Measurements from ENCODE around the gene STXBP6. TPM values are rescaled to one million over a fixed set of nuclear protein-coding genes. Genes with fewer than 3 reads are reported as not detected.

Gene STXBP6
- total RNA-seq, 1 donor from 2014 or later = 41.4 TPM

GRCh38 chr14:25055005-25055404, 5.1 kb upstream of the STXBP6 start:
- intact Hi-C loops (cut with DNase I) = no loop called here
- DNase-seq (ENCODE audit: missing footprints) (no peak), ATAC-seq (no peak)

GRCh38 chr14:25053585-25053984, 3.6 kb upstream of the STXBP6 start:
- ATAC-seq (no peak), DNase-seq (ENCODE audit: missing footprints) (no peak)
- intact Hi-C loops (cut with DNase I) = no loop called here

DNA sequence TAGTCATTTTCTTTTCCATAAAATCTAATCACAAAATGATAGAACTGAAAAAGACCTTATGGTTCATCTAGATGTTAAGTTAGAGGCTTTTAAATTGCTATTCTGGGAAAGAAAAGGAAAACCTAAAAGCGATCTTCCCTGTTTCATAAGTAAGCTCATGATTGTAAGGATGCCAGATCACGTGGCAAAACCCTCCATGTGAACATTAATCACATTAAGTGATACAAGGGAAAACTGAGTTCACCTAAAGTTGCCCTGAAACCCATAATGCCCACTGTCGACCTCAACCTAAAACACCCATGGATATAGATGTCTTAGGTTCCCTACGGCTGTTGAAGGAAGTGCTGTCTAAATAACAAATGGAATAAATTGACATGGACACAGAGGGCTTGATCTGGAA, 3.0 kb upstream of the STXBP6 start:
- no peak for ATAC-seq
- DNase-seq (ENCODE audit: missing footprints) = no peak
- intact Hi-C loops (cut with DNase I) = no loop called here

DNA sequence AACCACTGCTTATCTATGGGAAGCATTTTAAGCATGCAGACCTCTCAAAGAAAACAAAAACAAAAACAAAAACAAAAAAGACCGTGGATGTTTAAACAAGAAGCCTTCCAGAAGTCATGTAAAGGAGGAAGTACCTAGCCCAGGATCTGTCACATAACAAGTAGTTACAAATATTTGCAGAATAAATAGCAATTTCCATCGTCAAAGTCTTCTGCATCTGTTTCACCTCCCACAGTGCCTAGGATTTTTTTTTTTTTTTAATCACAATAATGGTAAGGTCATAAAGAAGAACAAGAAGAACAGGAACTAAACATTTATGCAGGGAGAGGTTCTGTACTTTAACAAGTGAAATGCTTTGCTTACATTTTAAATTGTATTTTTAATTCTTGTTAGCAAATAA, 2.4 kb upstream of the STXBP6 start:
- ATAC-seq (no peak), DNase-seq (ENCODE audit: missing footprints) (no peak)
- intact Hi-C loops (cut with DNase I) = no loop called here

DNA sequence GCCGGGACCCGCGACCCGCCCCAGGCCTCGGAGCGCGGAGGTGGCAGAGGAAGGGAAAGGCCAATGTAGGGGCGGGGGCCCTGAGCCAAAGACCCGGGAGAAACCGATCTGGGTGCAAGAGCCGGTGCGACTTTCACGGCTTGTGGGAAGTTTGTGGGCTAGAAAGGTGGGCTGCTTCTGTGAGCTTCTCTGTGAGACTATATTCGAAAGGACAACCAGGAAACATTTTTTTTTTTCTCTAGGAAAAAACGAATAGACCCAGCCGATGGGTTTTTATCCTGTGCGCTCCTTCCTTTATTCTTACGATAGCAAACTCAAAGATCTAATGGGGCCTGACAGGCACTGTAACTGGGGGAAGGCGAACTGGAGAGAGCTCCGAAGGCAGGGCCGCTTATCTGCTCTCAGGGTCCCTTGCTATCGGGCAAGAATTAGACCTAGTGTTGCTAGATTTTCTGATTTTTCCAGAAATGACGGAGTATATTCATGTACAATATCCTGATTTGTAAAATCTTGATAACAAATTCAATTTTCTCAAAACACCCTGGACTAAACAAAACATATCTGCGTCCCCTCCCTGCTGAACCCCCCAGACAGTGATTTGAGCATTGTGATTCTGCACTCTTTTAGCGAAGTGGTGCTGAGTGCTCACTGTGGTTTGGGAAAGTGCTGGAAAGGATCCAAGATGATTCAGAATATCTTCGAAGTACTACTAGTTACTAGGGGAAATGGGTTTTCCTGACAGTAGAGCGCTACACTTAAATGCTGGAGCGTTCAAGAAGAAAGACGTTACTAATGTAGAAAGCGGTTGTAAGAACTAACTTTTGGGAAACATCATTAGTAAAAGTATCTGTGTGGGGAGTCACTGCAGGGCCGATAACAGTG, 563 bp upstream of the STXBP6 start:
- intact Hi-C loops (cut with DNase I) = loop anchor here (1.0 kb wide), 2 partner anchors 61 to 82 kb away; no protein-coding TSS in a partner anchor
- DNase-seq (ENCODE audit: missing footprints) = no peak

DNA sequence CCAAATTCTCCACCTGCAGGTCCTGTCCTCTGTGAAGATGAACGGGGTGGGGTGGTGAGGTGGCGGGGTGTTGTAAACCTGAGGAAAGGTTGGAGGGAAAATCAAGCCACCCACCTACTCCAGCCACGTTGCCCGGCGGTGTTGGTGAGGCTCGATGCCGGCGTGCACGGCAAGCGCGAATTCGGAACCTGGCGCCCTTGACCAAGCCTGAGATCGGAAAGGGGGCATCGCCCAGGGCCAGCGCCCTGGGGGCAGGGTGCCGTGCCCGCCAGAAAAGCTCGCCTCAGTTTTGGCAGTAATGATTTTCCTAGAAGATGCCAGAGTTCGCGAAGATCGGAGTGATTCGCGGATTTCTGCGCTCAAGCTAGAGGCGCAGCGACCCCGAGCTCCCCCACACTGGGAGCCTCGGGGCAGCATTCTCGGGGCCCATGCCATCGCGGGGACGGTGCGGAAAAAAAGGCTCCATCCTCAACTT, 817 bp downstream of the STXBP6 start:
- DNase-seq (ENCODE audit: missing footprints) = peak; percentile 71
- ATAC-seq = peak; percentile 14
- intact Hi-C loops (cut with DNase I) = loop anchor here (2.0 to 5.0 kb wide), 3 partner anchors 42 to 242 kb away; no protein-coding TSS in a partner anchor

More for the DNA sequence above, 563 bp upstream of the STXBP6 start:
- no peak for ATAC-seq

- no peak for DNase-seq (ENCODE audit: missing footprints)
- intact Hi-C loops (cut with DNase I) = loop anchor here (1.0 to 5.0 kb wide), 4 partner anchors 41 to 242 kb away; no protein-coding TSS in a partner anchor
- peak; percentile 76 for ATAC-seq
Observed at GRCh38 chr14:25048170-25049016, 1.6 kb downstream of the STXBP6 start.

- DNase-seq (ENCODE audit: missing footprints) (no peak), ATAC-seq (no peak)
- intact Hi-C loops (cut with DNase I) = loop anchor here (5.0 kb wide), 2 partner anchors 39 to 79 kb away; no protein-coding TSS in a partner anchor
Observed at GRCh38 chr14:25046301-25046943, 3.5 kb downstream of the STXBP6 start.

GRCh38 chr14:25044106-25044698, 5.7 kb downstream of the STXBP6 start:
- DNase-seq (ENCODE audit: missing footprints) (no peak), ATAC-seq (no peak)
- intact Hi-C loops (cut with DNase I) = loop anchor here (5.0 kb wide), 1 partner anchor 307 kb away; no protein-coding TSS in a partner anchor

- DNase-seq (ENCODE audit: missing footprints) (no peak), ATAC-seq (peak; percentile 32)
- intact Hi-C loops (cut with DNase I) = loop anchor here (2.0 to 5.0 kb wide), 2 partner anchors 24 to 305 kb away; no protein-coding TSS in a partner anchor
Observed at GRCh38 chr14:25042362-25043299, 7.3 kb downstream of the STXBP6 start.

- no peak for ATAC-seq
- no peak for DNase-seq (ENCODE audit: missing footprints)
- intact Hi-C loops (cut with DNase I) = loop anchor here (2.0 to 5.0 kb wide), 2 partner anchors 23 to 305 kb away; no protein-coding TSS in a partner anchor
Observed at GRCh38 chr14:25041898-25042297, 8.0 kb downstream of the STXBP6 start.

GRCh38 chr14:25041484-25041883, 8.5 kb downstream of the STXBP6 start:
- ATAC-seq (no peak), DNase-seq (ENCODE audit: missing footprints) (no peak)
- intact Hi-C loops (cut with DNase I) = loop anchor here (5.0 kb wide), 1 partner anchor 304 kb away; no protein-coding TSS in a partner anchor

GRCh38 chr14:25039933-25040332, 10.0 kb downstream of the STXBP6 start:
- intact Hi-C loops (cut with DNase I) = loop anchor here (5.0 kb wide), 1 partner anchor 303 kb away; no protein-coding TSS in a partner anchor
- no peak for DNase-seq (ENCODE audit: missing footprints)

DNA sequence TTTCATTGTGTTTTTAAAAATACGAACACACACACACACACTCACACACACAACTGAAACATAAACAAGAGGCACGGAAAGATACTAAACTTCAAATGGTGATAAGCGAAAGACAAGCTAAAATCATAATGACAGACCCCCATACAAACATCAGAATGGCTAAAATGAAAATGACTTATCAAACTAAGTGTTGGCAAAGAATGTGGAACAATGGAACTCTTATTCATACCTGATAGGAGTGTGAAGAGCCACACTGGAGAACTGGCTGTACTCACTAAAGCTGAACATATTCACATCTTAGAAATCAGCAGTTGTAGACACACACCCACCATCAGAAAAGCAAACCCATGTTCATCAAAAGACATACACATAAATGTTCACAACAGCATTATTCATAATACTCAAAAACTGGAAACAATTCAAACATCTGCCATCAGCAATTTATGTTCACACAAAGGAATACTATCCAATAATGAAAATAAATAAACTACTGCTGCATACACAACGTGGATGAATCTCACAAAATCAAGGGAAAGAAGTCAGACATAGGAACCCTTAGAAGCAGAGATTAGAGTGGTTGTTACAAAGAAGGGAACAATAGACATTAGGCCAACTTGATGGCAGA, 11.8 kb downstream of the STXBP6 start:
- intact Hi-C loops (cut with DNase I) = no loop called here
- ATAC-seq (no peak), DNase-seq (ENCODE audit: missing footprints) (no peak)

More at GRCh38 chr14:25039933-25040332, 10.0 kb downstream of the STXBP6 start:
- no peak for ATAC-seq

GRCh38 chr14:25037032-25037431, 12.9 kb downstream of the STXBP6 start:
- no peak for DNase-seq (ENCODE audit: missing footprints)
- ATAC-seq = peak; percentile 62
- intact Hi-C loops (cut with DNase I) = no loop called here

- intact Hi-C loops (cut with DNase I) = no loop called here
- DNase-seq (ENCODE audit: missing footprints) = no peak
- ATAC-seq = no peak
Observed at GRCh38 chr14:25034803-25035681, 14.9 kb downstream of the STXBP6 start.
